GM18907 (cell line): Measurements from ENCODE around the gene ASGR1.
"Not testable (repeated sequence)": the region's sequence is repeated elsewhere in the genome, so short reads cannot be mapped to it uniquely, and the experiment has no call there.

Experiments
- ATAC-seq: cut with Tn5 transposase; IDR thresholded peaks from one replicate; pipeline ENCODE4 v1.9.1; 2021; ENCODE audit warnings: mild to moderate bottlenecking, moderate library complexity; ENCODE audit not compliant: unreplicated experiment

The ASGR1 gene

DNA sequence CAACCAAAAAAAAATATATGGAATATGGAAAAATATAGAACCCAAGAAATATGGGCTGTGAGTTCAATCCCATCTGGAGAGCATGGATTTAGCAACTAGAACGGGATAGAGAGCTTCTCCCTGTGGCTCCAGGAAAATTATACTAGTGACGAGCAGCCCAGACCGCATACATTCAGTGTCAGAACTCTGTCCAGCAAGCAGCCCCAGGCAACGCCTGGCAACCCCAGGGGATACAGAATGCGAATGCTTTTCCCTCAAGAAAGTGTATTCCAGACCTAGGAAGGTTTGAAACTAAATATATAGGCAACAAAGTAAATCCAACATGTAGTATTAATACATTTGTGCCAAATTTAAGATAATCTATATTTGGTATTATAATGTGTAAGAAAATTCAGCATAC, 51.0 kb downstream of the ASGR1 start:
- no peak for ATAC-seq

DNA sequence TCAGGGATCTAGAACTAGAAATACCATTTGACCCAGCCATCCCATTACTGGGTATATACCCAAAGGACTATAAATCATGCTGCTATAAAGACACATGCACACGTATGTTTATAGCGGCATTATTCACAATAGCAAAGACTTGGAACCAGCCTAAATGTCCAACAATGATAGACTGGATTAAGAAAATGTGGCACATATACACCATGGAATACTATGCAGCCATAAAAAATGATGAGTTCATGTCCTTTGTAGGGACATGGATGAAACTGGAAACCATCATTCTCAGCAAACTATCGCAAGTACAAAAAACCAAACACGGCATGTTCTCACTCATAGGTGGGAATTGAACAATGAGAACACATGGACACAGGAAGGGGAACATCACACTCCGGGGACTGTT, 51.7 kb downstream of the ASGR1 start:
- ATAC-seq = not testable (repeated sequence)

GRCh38 chr17:7126386-7126785, 52.8 kb downstream of the ASGR1 start:
- not testable (repeated sequence) for ATAC-seq

DNA sequence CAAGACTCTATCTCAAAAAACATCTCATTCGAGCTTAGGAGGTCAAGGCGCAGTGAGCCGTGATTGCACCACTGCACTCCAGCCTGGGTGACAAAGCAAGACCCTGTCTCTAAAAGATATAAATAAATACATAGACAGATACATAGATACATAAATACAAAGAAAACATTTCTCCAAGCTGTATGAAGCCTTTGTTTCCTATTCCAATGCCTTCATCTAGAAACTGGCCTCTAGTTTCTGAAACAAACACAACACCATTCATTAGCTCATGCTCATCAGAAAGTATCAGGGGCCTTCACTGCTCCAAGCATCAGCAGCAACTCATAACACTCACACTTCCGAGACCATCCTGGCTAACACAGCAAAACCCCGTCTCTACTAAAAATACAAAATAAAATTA, 54.2 kb downstream of the ASGR1 start:
- ATAC-seq = no peak

GRCh38 chr17:7123844-7124243, 55.3 kb downstream of the ASGR1 start:
- no peak for ATAC-seq
